CD4-positive, alpha-beta T cell (primary cell): ENCODE measurements around the gene RBM48. TPM values are rescaled to one million over a fixed set of nuclear protein-coding genes. Genes with fewer than 3 reads are reported as not detected.

Source experiments
- ATAC-seq: fragments of 200-7000 bp; cut with Tn5 transposase; one replicate; pipeline ENCODE4 v1.10.0; 2022; ENCODE audit warnings: mild to moderate bottlenecking; ENCODE audit not compliant: poor library complexity
- CTCF ChIA-PET: fragments of 350-600 bp; sonication (Branson Sonifier 250); formaldehyde crosslinking; loops from one replicate; lab custom pipeline; 2021; ENCODE audit warnings: antibody characterized with exemption, inconsistent platforms; lab: Charles Lee
- POLR2A ChIA-PET: fragments of 350-600 bp; sonication (Branson Sonifier 250); formaldehyde crosslinking; loops from one replicate; lab custom pipeline; 2021; ENCODE audit warnings: antibody characterized with exemption, inconsistent platforms; lab: Charles Lee
- DNase-seq, 14 experiments: peaks; one replicate each; pipeline ENCODE4 v3.0.0-alpha.2; 2013 to 2020; ENCODE audit warnings: mixed read lengths in 2 of 14
- H3K27ac ChIP-seq, 2 donors: one replicate each; pipeline versions ENCODE4 v1.5.1 to v1.7.0; 2013; ENCODE audit warnings: low read length in 2 of 2, low read depth in 1 of 2, mild to moderate bottlenecking in 1 of 2
- H3K27me3 ChIP-seq, 2 experiments: 1 replicate in 1 of 2; 2 replicates in 1 of 2; pipeline versions ENCODE4 v1.6.1 to v1.7.0; 2013; ENCODE audit warnings: low read length in 2 of 2, control low read depth in 1 of 2, mild to moderate bottlenecking in 1 of 2, moderate library complexity in 1 of 2; ENCODE audit not compliant: insufficient read depth in 2 of 2, control insufficient read depth in 1 of 2
- H3K36me3 ChIP-seq: one replicate; pipeline ENCODE4 v1.6.1; 2013; ENCODE audit warnings: low read length, control low read depth; ENCODE audit not compliant: insufficient read depth
- H3K4me1 ChIP-seq: one replicate; pipeline ENCODE4 v1.6.1; 2013; ENCODE audit warnings: low read length, control low read depth; ENCODE audit not compliant: insufficient read depth
- H3K4me3 ChIP-seq: one replicate; pipeline ENCODE4 v1.5.1; 2013; ENCODE audit warnings: mild to moderate bottlenecking, low read length, moderate library complexity
- H3K9me3 ChIP-seq, 2 experiments: 1 replicate in 1 of 2; 2 replicates in 1 of 2; pipeline versions ENCODE4 v1.6.1 to v1.7.0; 2013; ENCODE audit warnings: low read length in 2 of 2, mild to moderate bottlenecking in 2 of 2, control low read depth in 1 of 2, moderate library complexity in 1 of 2; ENCODE audit not compliant: control insufficient read depth in 1 of 2, insufficient read depth in 1 of 2
- H3K27ac Mint-ChIP-seq: one replicate; pipeline ENCODE4 v1.8.0; 2020; ENCODE audit warnings: mixed read lengths
- H3K27me3 Mint-ChIP-seq: one replicate; pipeline ENCODE4 v1.8.0; 2021; ENCODE audit warnings: mixed read lengths
- H3K36me3 Mint-ChIP-seq: one replicate; pipeline ENCODE4 v1.8.0; 2021; ENCODE audit warnings: low read depth, mixed read lengths
- H3K4me1 Mint-ChIP-seq: one replicate; pipeline ENCODE4 v1.8.0; 2021; ENCODE audit warnings: low read depth, mixed read lengths
- H3K4me3 Mint-ChIP-seq: one replicate; pipeline ENCODE4 v1.8.0; 2020; ENCODE audit warnings: mild to moderate bottlenecking, mixed read lengths
- H3K9me3 Mint-ChIP-seq: one replicate; pipeline ENCODE4 v1.8.0; 2020; ENCODE audit warnings: mixed read lengths
- CTCF ChIP-seq: fragments of 200-600 bp; IDR thresholded peaks from one replicate; pipeline ENCODE4 v1.8.0; 2022; ENCODE audit warnings: antibody characterized with exemption, mild to moderate bottlenecking
- intact Hi-C, 2 experiments: fragments of 100-400 bp; cut with DNase I in 1 of 2; cut with micrococcal nuclease in 1 of 2; formaldehyde crosslinking; loops; one replicate each; pipeline versions ENCODE4 v1.15.1 to v1.9.0; 2023 to 2025; cut with DNase I, micrococcal nuclease
- total RNA-seq, 174 experiments: library from RNA in 2 of 174; stranded (reverse) in 2 of 174; gene quantifications; one replicate each; pipeline ENCODE4 v1.2.3 and lab custom pipeline; 2021 to 2026

Gene RBM48
- total RNA-seq, 2 experiments from 2014 or later = 45.4 to 47.3 TPM

DNA sequence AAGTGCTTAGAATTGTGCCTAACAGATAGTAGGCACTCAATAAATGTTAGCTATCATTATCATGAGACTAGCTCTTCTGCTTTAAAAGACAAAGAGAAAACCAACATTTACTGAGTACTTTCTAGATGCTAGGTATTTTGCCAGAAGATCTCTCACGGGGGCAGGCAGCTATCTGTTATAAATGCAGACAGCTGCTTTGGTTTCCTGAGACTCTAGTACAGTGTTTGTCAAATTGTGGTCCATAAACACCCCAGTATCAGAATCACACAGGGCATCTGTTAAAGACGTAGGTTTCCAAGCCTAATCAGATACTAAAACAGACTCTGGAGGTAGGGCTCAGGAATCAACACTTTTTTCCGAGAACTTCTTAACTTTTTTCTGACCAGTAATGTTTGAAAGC lies 47.7 kb downstream of the RBM48 start:
- H3K36me3 Mint-ChIP-seq = peaks cover 81% of the 10 kb centered on the region
- POLR2A ChIA-PET = interaction anchor here (1.4 kb wide), 1 partner anchor 48 kb away, joined by 4 read pairs; the partner anchor contains the start of genes PEX1 and RBM48

GRCh38 chr7:92582948-92583347 lies 54.4 kb downstream of the RBM48 start:
- H3K36me3 Mint-ChIP-seq = peaks cover 60% of the 10 kb centered on the region
- no peak for DNase-seq
- Histone ChIP-seq H3K27me3 (no peaks in the 10 kb centered on the region), H3K4me1 (peaks cover 10% of the 10 kb centered on the region), H3K36me3 (peaks cover 38% of the 10 kb centered on the region), H3K4me3 (no peak overlapping the region), H3K9me3 (no peaks in the 10 kb centered on the region), H3K27ac (no peak overlapping the region)
- H3K9me3 Mint-ChIP-seq = no peaks in the 10 kb centered on the region
- no peak for ATAC-seq
- TF ChIP-seq CTCF = no peak
- CTCF ChIA-PET = no interaction called here
- no peak overlapping the region for H3K27ac Mint-ChIP-seq
- no peaks in the 10 kb centered on the region for H3K27me3 Mint-ChIP-seq
- H3K4me1 Mint-ChIP-seq = peaks cover 54% of the 10 kb centered on the region
- no peak overlapping the region for H3K4me3 Mint-ChIP-seq
- intact Hi-C loops = loop anchor here in 1 of 2 experiments (10.0 kb wide), 1 partner anchor 638 kb away; the partner anchor contains the start of gene AKAP9
- POLR2A ChIA-PET = no interaction called here

More for the DNA sequence above, 47.7 kb downstream of the RBM48 start:
- H3K27ac ChIP-seq = no peak overlapping the region
- H3K4me3 ChIP-seq = no peak overlapping the region
- H3K36me3 ChIP-seq = peaks cover 89% of the 10 kb centered on the region
- ATAC-seq (no peak), DNase-seq (no peak)
- H3K27ac Mint-ChIP-seq = no peak overlapping the region
- intact Hi-C loops = no loop called here
- H3K4me3 Mint-ChIP-seq = no peak overlapping the region
- H3K27me3 Mint-ChIP-seq = no peaks in the 10 kb centered on the region
- no peaks in the 10 kb centered on the region for H3K9me3 Mint-ChIP-seq
- peaks cover 3% of the 10 kb centered on the region for H3K4me1 Mint-ChIP-seq
- H3K27me3 ChIP-seq = no peaks in the 10 kb centered on the region
- no peaks in the 10 kb centered on the region for H3K4me1 ChIP-seq
- no peaks in the 10 kb centered on the region for H3K9me3 ChIP-seq
- CTCF ChIA-PET = interaction anchor here (1.2 to 2.5 kb wide), 3 partner anchors 14 to 48 kb away, joined by 3 to 5 read pairs (median 4); partner anchors contain the start of genes FAM133B, PEX1 and RBM48
- no peak for TF ChIP-seq CTCF

DNA sequence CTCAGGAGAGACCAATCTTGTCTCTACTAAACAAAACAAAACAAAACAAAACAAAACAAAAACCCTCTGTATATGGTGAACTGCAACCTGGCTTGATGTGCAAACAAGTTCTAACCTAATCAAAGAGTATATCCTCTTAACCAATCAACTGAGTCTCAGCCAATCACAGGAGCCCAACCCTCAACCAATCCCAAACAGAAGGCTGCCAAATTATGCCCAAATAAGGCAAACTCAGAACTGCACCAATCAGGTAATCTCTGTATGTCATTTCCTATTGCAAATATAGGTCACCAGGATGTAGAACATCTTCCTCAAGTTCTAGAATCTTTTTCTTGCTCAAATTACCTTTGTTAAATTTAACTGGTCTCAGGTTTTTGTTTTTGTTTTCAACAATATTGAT lies 56.4 kb downstream of the RBM48 start:
- POLR2A ChIA-PET = interaction anchor here (2.0 kb wide), 1 partner anchor 56 kb away, joined by 7 read pairs; the partner anchor contains the start of genes PEX1 and RBM48
- H3K9me3 Mint-ChIP-seq = no peaks in the 10 kb centered on the region
- peak overlapping the region; percentile 70 for H3K27ac Mint-ChIP-seq
- peaks cover 49% of the 10 kb centered on the region for H3K36me3 Mint-ChIP-seq
- H3K27me3 Mint-ChIP-seq = no peaks in the 10 kb centered on the region
- H3K4me3 ChIP-seq = no peak overlapping the region
- H3K36me3 ChIP-seq = peaks cover 18% of the 10 kb centered on the region
- intact Hi-C loops = loop anchor here in 1 of 2 experiments (5.0 to 10.0 kb wide), 3 partner anchors 640 to 1422 kb away; partner anchors contain the start of genes AKAP9 and HEPACAM2
- no peak for TF ChIP-seq CTCF
- H3K27me3 ChIP-seq = no peaks in the 10 kb centered on the region
- H3K4me1 ChIP-seq = peaks cover 26% of the 10 kb centered on the region
- ATAC-seq (peak; percentile 33), DNase-seq (peak in 4 of 14 experiments; percentile 6 to 50 (median 46))
- H3K4me1 Mint-ChIP-seq = peaks cover 70% of the 10 kb centered on the region
- H3K27ac ChIP-seq = no peak overlapping the region
- H3K4me3 Mint-ChIP-seq = peak overlapping the region; percentile 48
- H3K9me3 ChIP-seq = no peaks in the 10 kb centered on the region
- CTCF ChIA-PET = interaction anchor here (1.7 kb wide), 2 partner anchors 10 to 56 kb away, joined by 3 to 4 read pairs; partner anchors contain the start of genes PEX1 and RBM48
